C4-2B (cell line): ENCODE measurements around the gene RNPEPL1.

Source experiments
- ZFX ChIP-seq: fragments of 450-650 bp; IDR thresholded peaks from 2 replicates; pipeline ENCODE4 v1.6.1; 2017
- TF ChIP-seq, protein P1 (sequence below): fragments of 450-650 bp; conservative IDR thresholded peaks from 2 replicates; pipeline ENCODE4 v1.5.1; 2017; ENCODE audit warnings: mild to moderate bottlenecking

DNA sequence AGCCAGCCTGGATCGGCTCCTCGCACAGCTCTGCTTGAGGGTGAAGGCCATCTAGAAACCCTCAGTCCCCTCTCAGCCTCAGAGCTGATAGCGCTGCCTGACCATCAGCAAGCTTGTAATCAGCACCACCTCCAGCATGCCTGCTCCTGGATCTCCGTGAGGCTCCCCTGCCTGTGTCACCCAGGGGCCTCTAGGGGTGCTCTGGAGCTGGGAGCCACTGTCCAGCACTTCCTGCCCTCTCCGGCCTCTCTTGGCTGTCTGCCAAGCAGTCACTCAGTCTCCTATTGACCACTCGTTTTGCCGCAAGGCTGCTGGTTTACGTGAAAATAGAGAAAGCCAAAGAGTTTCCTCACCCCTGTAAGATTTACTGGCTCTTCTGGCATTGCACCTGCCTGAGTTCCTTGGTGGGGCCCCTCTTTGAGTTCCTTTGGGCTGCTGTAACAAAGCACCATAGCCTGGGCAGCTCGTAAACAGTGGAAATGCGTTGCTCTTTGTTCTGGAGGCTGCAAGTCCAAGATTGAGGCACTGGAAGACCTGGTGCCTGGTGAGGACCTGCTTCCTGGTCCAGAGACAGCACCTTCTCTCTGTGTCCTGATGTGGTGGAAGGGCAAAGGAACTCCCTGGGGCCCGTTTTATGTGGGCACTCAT is 36.1 kb downstream of the RNPEPL1 start:
- TF ChIP-seq, protein P1, sequence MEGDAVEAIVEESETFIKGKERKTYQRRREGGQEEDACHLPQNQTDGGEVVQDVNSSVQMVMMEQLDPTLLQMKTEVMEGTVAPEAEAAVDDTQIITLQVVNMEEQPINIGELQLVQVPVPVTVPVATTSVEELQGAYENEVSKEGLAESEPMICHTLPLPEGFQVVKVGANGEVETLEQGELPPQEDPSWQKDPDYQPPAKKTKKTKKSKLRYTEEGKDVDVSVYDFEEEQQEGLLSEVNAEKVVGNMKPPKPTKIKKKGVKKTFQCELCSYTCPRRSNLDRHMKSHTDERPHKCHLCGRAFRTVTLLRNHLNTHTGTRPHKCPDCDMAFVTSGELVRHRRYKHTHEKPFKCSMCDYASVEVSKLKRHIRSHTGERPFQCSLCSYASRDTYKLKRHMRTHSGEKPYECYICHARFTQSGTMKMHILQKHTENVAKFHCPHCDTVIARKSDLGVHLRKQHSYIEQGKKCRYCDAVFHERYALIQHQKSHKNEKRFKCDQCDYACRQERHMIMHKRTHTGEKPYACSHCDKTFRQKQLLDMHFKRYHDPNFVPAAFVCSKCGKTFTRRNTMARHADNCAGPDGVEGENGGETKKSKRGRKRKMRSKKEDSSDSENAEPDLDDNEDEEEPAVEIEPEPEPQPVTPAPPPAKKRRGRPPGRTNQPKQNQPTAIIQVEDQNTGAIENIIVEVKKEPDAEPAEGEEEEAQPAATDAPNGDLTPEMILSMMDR, result peak; percentile 67
- TF ChIP-seq ZFX, result no peak
